Activated naive CD8-positive, alpha-beta T cell (primary cell): Measurements from ENCODE around the gene SLC35F1.

Source experiments
- H3K27ac Mint-ChIP-seq: one replicate; pipeline ENCODE4 v1.8.0; 2021; ENCODE audit warnings: mixed read lengths
- H3K27me3 Mint-ChIP-seq: one replicate; pipeline ENCODE4 v1.8.0; 2021; ENCODE audit warnings: mixed read lengths
- H3K36me3 Mint-ChIP-seq: one replicate; pipeline ENCODE4 v1.8.0; 2021; ENCODE audit warnings: mixed read lengths
- H3K4me1 Mint-ChIP-seq: one replicate; pipeline ENCODE4 v1.8.0; 2021; ENCODE audit warnings: low read depth, mixed read lengths
- H3K4me3 Mint-ChIP-seq: one replicate; pipeline ENCODE4 v1.8.0; 2021; ENCODE audit warnings: mild to moderate bottlenecking, mixed read lengths
- H3K9me3 Mint-ChIP-seq: one replicate; pipeline ENCODE4 v1.8.0; 2021; ENCODE audit warnings: low read depth, mixed read lengths

The SLC35F1 gene

GRCh38 chr6:118146584-118146983, 239.5 kb downstream of the SLC35F1 start:
- Mint-ChIP-seq H3K9me3 (no peaks in the 10 kb centered on the region), H3K4me3 (no peak overlapping the region), H3K27ac (no peak overlapping the region), H3K4me1 (no peaks in the 10 kb centered on the region), H3K36me3 (no peaks in the 10 kb centered on the region), H3K27me3 (peaks cover 4% of the 10 kb centered on the region)

GRCh38 chr6:118147511-118147910, 240.4 kb downstream of the SLC35F1 start:
- H3K9me3 Mint-ChIP-seq, result no peaks in the 10 kb centered on the region
- no peaks in the 10 kb centered on the region for H3K36me3 Mint-ChIP-seq
- no peak overlapping the region for H3K27ac Mint-ChIP-seq
- peaks cover 4% of the 10 kb centered on the region for H3K27me3 Mint-ChIP-seq
- no peak overlapping the region for H3K4me3 Mint-ChIP-seq
- H3K4me1 Mint-ChIP-seq, result no peaks in the 10 kb centered on the region

- H3K4me1 Mint-ChIP-seq, result no peaks in the 10 kb centered on the region
- no peak overlapping the region for H3K4me3 Mint-ChIP-seq
- H3K27me3 Mint-ChIP-seq, result peaks cover 4% of the 10 kb centered on the region
- no peaks in the 10 kb centered on the region for H3K36me3 Mint-ChIP-seq
- H3K9me3 Mint-ChIP-seq, result no peaks in the 10 kb centered on the region
- H3K27ac Mint-ChIP-seq, result no peak overlapping the region
These were observed 241.5 kb downstream of the SLC35F1 start for GRCh38 chr6:118148561-118148960.

- no peak overlapping the region for H3K4me3 Mint-ChIP-seq
- H3K27ac Mint-ChIP-seq, result no peak overlapping the region
- H3K4me1 Mint-ChIP-seq, result no peaks in the 10 kb centered on the region
These were observed 245.5 kb downstream of the SLC35F1 start for GRCh38 chr6:118152524-118152923.

GRCh38 chr6:118161343-118161742, 254.3 kb downstream of the SLC35F1 start:
- Mint-ChIP-seq H3K27me3 (peaks cover 6% of the 10 kb centered on the region), H3K9me3 (no peaks in the 10 kb centered on the region), H3K27ac (no peak overlapping the region), H3K4me1 (no peaks in the 10 kb centered on the region), H3K36me3 (no peaks in the 10 kb centered on the region), H3K4me3 (no peak overlapping the region)

More at GRCh38 chr6:118152524-118152923, 245.5 kb downstream of the SLC35F1 start:
- H3K36me3 Mint-ChIP-seq, result no peaks in the 10 kb centered on the region
- peaks cover 3% of the 10 kb centered on the region for H3K27me3 Mint-ChIP-seq
- H3K9me3 Mint-ChIP-seq, result no peaks in the 10 kb centered on the region

- peaks cover 5% of the 10 kb centered on the region for H3K27me3 Mint-ChIP-seq
- H3K4me3 Mint-ChIP-seq, result no peak overlapping the region
- H3K27ac Mint-ChIP-seq, result no peak overlapping the region
- no peaks in the 10 kb centered on the region for H3K4me1 Mint-ChIP-seq
- no peaks in the 10 kb centered on the region for H3K9me3 Mint-ChIP-seq
- H3K36me3 Mint-ChIP-seq, result no peaks in the 10 kb centered on the region
These were observed 256.5 kb downstream of the SLC35F1 start for GRCh38 chr6:118163542-118163941.

GRCh38 chr6:118165500-118165899, 258.4 kb downstream of the SLC35F1 start:
- H3K27me3 Mint-ChIP-seq, result peaks cover 11% of the 10 kb centered on the region
- no peak overlapping the region for H3K27ac Mint-ChIP-seq
- no peak overlapping the region for H3K4me3 Mint-ChIP-seq
- no peaks in the 10 kb centered on the region for H3K9me3 Mint-ChIP-seq
- H3K4me1 Mint-ChIP-seq, result no peaks in the 10 kb centered on the region
- H3K36me3 Mint-ChIP-seq, result no peaks in the 10 kb centered on the region

- Mint-ChIP-seq H3K4me3 (no peak overlapping the region), H3K27ac (no peak overlapping the region), H3K4me1 (no peaks in the 10 kb centered on the region), H3K36me3 (no peaks in the 10 kb centered on the region), H3K9me3 (no peaks in the 10 kb centered on the region), H3K27me3 (peaks cover 8% of the 10 kb centered on the region)
These were observed 261.4 kb downstream of the SLC35F1 start for GRCh38 chr6:118168421-118168820.

GRCh38 chr6:118171852-118172251, 264.8 kb downstream of the SLC35F1 start:
- H3K36me3 Mint-ChIP-seq, result no peaks in the 10 kb centered on the region
- no peaks in the 10 kb centered on the region for H3K4me1 Mint-ChIP-seq
- H3K27ac Mint-ChIP-seq, result no peak overlapping the region
- no peak overlapping the region for H3K4me3 Mint-ChIP-seq
- peaks cover 6% of the 10 kb centered on the region for H3K9me3 Mint-ChIP-seq
- H3K27me3 Mint-ChIP-seq, result peaks cover 8% of the 10 kb centered on the region

- H3K9me3 Mint-ChIP-seq, result peaks cover 6% of the 10 kb centered on the region
- H3K36me3 Mint-ChIP-seq, result no peaks in the 10 kb centered on the region
- peaks cover 13% of the 10 kb centered on the region for H3K27me3 Mint-ChIP-seq
- H3K27ac Mint-ChIP-seq, result no peak overlapping the region
- no peaks in the 10 kb centered on the region for H3K4me1 Mint-ChIP-seq
- no peak overlapping the region for H3K4me3 Mint-ChIP-seq
These were observed 267.0 kb downstream of the SLC35F1 start for GRCh38 chr6:118174071-118174470.

GRCh38 chr6:118177720-118178119, 270.7 kb downstream of the SLC35F1 start:
- no peak overlapping the region for H3K27ac Mint-ChIP-seq
- peaks cover 16% of the 10 kb centered on the region for H3K27me3 Mint-ChIP-seq
- H3K4me3 Mint-ChIP-seq, result no peak overlapping the region
- H3K9me3 Mint-ChIP-seq, result peaks cover 6% of the 10 kb centered on the region
- no peaks in the 10 kb centered on the region for H3K36me3 Mint-ChIP-seq
- no peaks in the 10 kb centered on the region for H3K4me1 Mint-ChIP-seq

GRCh38 chr6:118179048-118179447, 272.0 kb downstream of the SLC35F1 start:
- H3K27me3 Mint-ChIP-seq, result peaks cover 16% of the 10 kb centered on the region
- no peak overlapping the region for H3K4me3 Mint-ChIP-seq
- no peaks in the 10 kb centered on the region for H3K36me3 Mint-ChIP-seq

GRCh38 chr6:118186672-118187567, 279.9 kb downstream of the SLC35F1 start:
- Mint-ChIP-seq H3K27ac (peak overlapping the region; percentile 68), H3K27me3 (peaks cover 3% of the 10 kb centered on the region), H3K4me3 (peak overlapping the region; percentile 36), H3K36me3 (no peaks in the 10 kb centered on the region), H3K9me3 (no peaks in the 10 kb centered on the region), H3K4me1 (peaks cover 12% of the 10 kb centered on the region)

More at GRCh38 chr6:118179048-118179447, 272.0 kb downstream of the SLC35F1 start:
- Mint-ChIP-seq H3K27ac (no peak overlapping the region), H3K4me1 (no peaks in the 10 kb centered on the region), H3K9me3 (peaks cover 4% of the 10 kb centered on the region)

- Mint-ChIP-seq H3K4me3 (peak overlapping the region; percentile 36), H3K27me3 (peaks cover 3% of the 10 kb centered on the region), H3K27ac (peak overlapping the region; percentile 68), H3K9me3 (no peaks in the 10 kb centered on the region), H3K4me1 (peaks cover 12% of the 10 kb centered on the region), H3K36me3 (no peaks in the 10 kb centered on the region)
These were observed 280.6 kb downstream of the SLC35F1 start for GRCh38 chr6:118187568-118188164.

GRCh38 chr6:118188561-118188960, 281.5 kb downstream of the SLC35F1 start:
- no peaks in the 10 kb centered on the region for H3K9me3 Mint-ChIP-seq
- no peak overlapping the region for H3K4me3 Mint-ChIP-seq
- peaks cover 3% of the 10 kb centered on the region for H3K27me3 Mint-ChIP-seq
- peaks cover 12% of the 10 kb centered on the region for H3K4me1 Mint-ChIP-seq
- no peak overlapping the region for H3K27ac Mint-ChIP-seq
- H3K36me3 Mint-ChIP-seq, result no peaks in the 10 kb centered on the region
